OCI-LY1 (cell line): ENCODE measurements around the gene IL20RA.

Experiments
- H2AFZ ChIP-seq: fragments of 200-600 bp; sonication (generic), shearing (Covaris generic); 2 replicates; pipeline ENCODE4 v1.6.0; 2014; ENCODE audit warnings: antibody characterized with exemption, mild to moderate bottlenecking, low read length
- H3F3A ChIP-seq: fragments of 200-600 bp; sonication (generic), shearing (Covaris generic); 2 replicates; pipeline ENCODE4 v1.6.0; 2014; ENCODE audit warnings: mild to moderate bottlenecking, antibody characterized with exemption, low read length, moderate library complexity; ENCODE audit not compliant: insufficient read depth
- H3K27ac ChIP-seq: fragments of 200-600 bp; sonication (generic); 2 replicates; pipeline ENCODE4 v1.5.1; 2014; ENCODE audit warnings: low read length, mixed run types, mild to moderate bottlenecking, low read depth; ENCODE audit not compliant: poor library complexity, severe bottlenecking
- H3K27me3 ChIP-seq: fragments of 200-600 bp; sonication (generic); 2 replicates; pipeline ENCODE4 v1.6.0; 2014; ENCODE audit warnings: antibody characterized with exemption, mild to moderate bottlenecking, low read length, moderate library complexity; ENCODE audit not compliant: insufficient read depth
- H3K36me3 ChIP-seq: fragments of 200-600 bp; sonication (generic); 2 replicates; pipeline ENCODE4 v1.6.1; 2014; ENCODE audit warnings: mild to moderate bottlenecking, antibody characterized with exemption, low read length, moderate library complexity, mixed read lengths; ENCODE audit not compliant: insufficient read depth
- H3K4me1 ChIP-seq: fragments of 200-600 bp; sonication (generic); 2 replicates; pipeline ENCODE4 v1.5.1; 2014; ENCODE audit warnings: mild to moderate bottlenecking, low read length, moderate library complexity; ENCODE audit not compliant: insufficient read depth, severe bottlenecking
- H3K4me2 ChIP-seq: fragments of 200-600 bp; sonication (generic), shearing (Covaris generic); 2 replicates; pipeline ENCODE4 v1.6.1; 2014; ENCODE audit warnings: low read length
- H3K4me3 ChIP-seq: fragments of 200-600 bp; sonication (generic); 2 replicates; pipeline ENCODE4 v1.5.1; 2014; ENCODE audit warnings: low read length, low read depth, mild to moderate bottlenecking, mixed read lengths; ENCODE audit not compliant: poor library complexity, severe bottlenecking
- H3K79me2 ChIP-seq: fragments of 200-600 bp; shearing (Covaris generic); 2 replicates; pipeline ENCODE4 v1.6.1; 2016; ENCODE audit warnings: mixed run types, low read length, mixed read lengths; ENCODE audit not compliant: insufficient read depth
- H3K9ac ChIP-seq: fragments of 200-600 bp; sonication (generic), shearing (Covaris generic); 2 replicates; pipeline ENCODE4 v1.6.1; 2014; ENCODE audit warnings: mild to moderate bottlenecking, low read length, mixed read lengths
- H3K9me2 ChIP-seq: fragments of 200-600 bp; sonication (generic), shearing (Covaris generic); 2 replicates; pipeline ENCODE4 v1.6.1; 2014; ENCODE audit warnings: low read depth, mild to moderate bottlenecking, low read length, mixed read lengths
- H3K9me3 ChIP-seq: fragments of 200-600 bp; shearing (Covaris generic); 2 replicates; pipeline ENCODE4 v1.6.1; 2014; ENCODE audit warnings: low read length, mixed read lengths
- H4K20me1 ChIP-seq: fragments of 200-600 bp; sonication (generic), shearing (Covaris generic); 2 replicates; pipeline ENCODE4 v1.6.0; 2016; ENCODE audit warnings: mild to moderate bottlenecking, low read length; ENCODE audit not compliant: insufficient read depth
- CTCF ChIP-seq: fragments of 200-600 bp; sonication (generic), shearing (Covaris generic); IDR thresholded peaks from 2 replicates; pipeline ENCODE4 v1.5.1; 2017; ENCODE audit warnings: mild to moderate bottlenecking, antibody characterized with exemption, low read length, moderate library complexity, mixed read lengths
- EZH2 ChIP-seq: fragments of 200-600 bp; sonication (generic), shearing (Covaris generic); IDR thresholded peaks from 2 replicates; pipeline ENCODE4 v1.8.0; 2017; ENCODE audit warnings: borderline replicate concordance, mixed run types, mild to moderate bottlenecking, antibody characterized with exemption, low read length, moderate library complexity, mixed read lengths

Gene IL20RA

GRCh38 chr6:137005073-137005472, 39.7 kb downstream of the IL20RA start:
- TF ChIP-seq EZH2 (no peak), CTCF (no peak)
- Histone ChIP-seq H3K27me3 (no peaks in the 10 kb centered on the region), H3K9me2 (no peaks in the 10 kb centered on the region), H3K4me1 (no peaks in the 10 kb centered on the region), H3K4me2 (no peak overlapping the region), H3K79me2 (no peaks in the 10 kb centered on the region), H3F3A (no peaks in the 10 kb centered on the region), H3K4me3 (no peak overlapping the region), H2AFZ (no peak overlapping the region), H3K9me3 (no peaks in the 10 kb centered on the region), H3K36me3 (no peaks in the 10 kb centered on the region), H3K9ac (no peak overlapping the region), H3K27ac (no peak overlapping the region), H4K20me1 (no peaks in the 10 kb centered on the region)

GRCh38 chr6:137002505-137002904, 42.3 kb downstream of the IL20RA start:
- H4K20me1 ChIP-seq = no peaks in the 10 kb centered on the region
- H3K4me1 ChIP-seq = no peaks in the 10 kb centered on the region
- H2AFZ ChIP-seq = no peak overlapping the region
- no peak overlapping the region for H3K9ac ChIP-seq
- no peaks in the 10 kb centered on the region for H3K9me2 ChIP-seq
- H3K79me2 ChIP-seq = no peaks in the 10 kb centered on the region
- no peak overlapping the region for H3K27ac ChIP-seq
- no peak overlapping the region for H3K4me3 ChIP-seq
- no peaks in the 10 kb centered on the region for H3F3A ChIP-seq
- H3K4me2 ChIP-seq = no peak overlapping the region
- H3K9me3 ChIP-seq = no peaks in the 10 kb centered on the region
- no peaks in the 10 kb centered on the region for H3K36me3 ChIP-seq
- TF ChIP-seq EZH2 = no peak
- TF ChIP-seq CTCF = no peak
- H3K27me3 ChIP-seq = no peaks in the 10 kb centered on the region

GRCh38 chr6:137001977-137002302, 42.8 kb downstream of the IL20RA start:
- Histone ChIP-seq H3K4me3 (no peak overlapping the region), H2AFZ (no peak overlapping the region), H3K4me1 (no peaks in the 10 kb centered on the region), H3K36me3 (no peaks in the 10 kb centered on the region), H3K27me3 (no peaks in the 10 kb centered on the region), H3K4me2 (no peak overlapping the region), H4K20me1 (no peaks in the 10 kb centered on the region), H3K79me2 (no peaks in the 10 kb centered on the region), H3K27ac (no peak overlapping the region), H3K9ac (no peak overlapping the region), H3K9me2 (no peaks in the 10 kb centered on the region), H3K9me3 (no peaks in the 10 kb centered on the region), H3F3A (no peaks in the 10 kb centered on the region)
- TF ChIP-seq EZH2 = no peak
- TF ChIP-seq CTCF = no peak
